Measurements from ENCODE around the gene SMIM28.

Gene SMIM28

GRCh38 chr6:138374815-138375214 lies 2.9 kb upstream of the SMIM28 start:
- no peak for DNase-seq

DNA sequence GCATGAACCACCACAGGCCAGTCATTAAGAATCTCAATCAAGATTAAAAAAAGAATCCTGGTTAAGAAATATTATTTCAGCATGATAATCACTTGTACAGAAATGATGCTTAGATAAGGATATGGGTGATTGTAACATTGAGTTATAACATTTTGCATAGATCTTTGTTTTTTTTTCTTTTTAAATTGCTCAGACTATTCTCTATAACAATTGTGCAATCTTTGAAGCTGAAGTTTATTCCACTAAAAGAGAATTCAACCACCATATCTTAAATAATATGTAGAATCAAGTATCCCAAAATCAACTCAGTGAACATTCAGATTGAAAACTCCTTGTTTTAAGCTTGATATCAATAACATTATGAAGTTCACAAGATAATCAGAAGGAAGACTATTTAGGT lies 663 bp upstream of the SMIM28 start:
- DNase-seq, result no peak

DNA sequence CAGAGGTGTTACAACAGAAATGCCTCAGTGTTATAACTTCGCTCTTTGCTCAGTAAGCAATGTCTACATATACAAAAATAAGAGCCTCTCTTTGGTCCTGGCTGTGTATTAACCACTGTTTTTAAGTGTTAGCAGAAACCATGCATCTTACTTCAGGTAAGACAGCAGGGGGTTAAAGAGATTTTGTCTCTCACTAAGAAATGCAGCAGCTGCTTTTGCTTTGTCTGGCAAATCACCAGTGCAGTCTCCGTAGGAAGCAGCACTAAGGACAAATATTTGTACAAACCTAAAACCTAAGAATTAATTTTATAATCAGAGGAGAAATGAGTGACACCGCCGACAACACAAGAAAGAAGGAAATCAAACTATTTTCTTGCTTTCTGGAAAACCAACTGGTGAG lies 758 bp downstream of the SMIM28 start:
- no peak for DNase-seq

- DNase-seq, result no peak
These were observed 5.0 kb downstream of the SMIM28 start for GRCh38 chr6:138382498-138383265.

- DNase-seq, result no peak
These were observed 6.1 kb downstream of the SMIM28 start for GRCh38 chr6:138383776-138384175.

DNA sequence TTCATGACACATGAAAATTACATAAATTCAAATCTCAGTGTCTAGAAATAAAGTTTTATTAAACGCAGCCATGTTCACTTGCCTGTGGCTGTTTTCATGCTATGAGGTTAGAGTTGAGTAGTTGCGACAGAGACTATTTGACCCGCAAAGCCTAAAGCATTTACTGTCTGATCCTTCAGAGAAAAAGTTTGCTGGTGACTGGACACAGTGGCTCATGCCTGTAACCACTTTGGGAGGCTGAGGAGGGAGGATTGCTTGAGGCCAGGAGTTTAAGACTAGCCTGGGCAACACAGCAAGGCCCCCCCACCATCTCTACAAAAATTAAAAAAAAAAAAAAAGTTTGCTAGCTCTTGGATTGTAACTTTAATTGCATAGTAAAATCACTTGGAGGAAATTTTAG lies 9.2 kb downstream of the SMIM28 start:
- no peak for DNase-seq

DNA sequence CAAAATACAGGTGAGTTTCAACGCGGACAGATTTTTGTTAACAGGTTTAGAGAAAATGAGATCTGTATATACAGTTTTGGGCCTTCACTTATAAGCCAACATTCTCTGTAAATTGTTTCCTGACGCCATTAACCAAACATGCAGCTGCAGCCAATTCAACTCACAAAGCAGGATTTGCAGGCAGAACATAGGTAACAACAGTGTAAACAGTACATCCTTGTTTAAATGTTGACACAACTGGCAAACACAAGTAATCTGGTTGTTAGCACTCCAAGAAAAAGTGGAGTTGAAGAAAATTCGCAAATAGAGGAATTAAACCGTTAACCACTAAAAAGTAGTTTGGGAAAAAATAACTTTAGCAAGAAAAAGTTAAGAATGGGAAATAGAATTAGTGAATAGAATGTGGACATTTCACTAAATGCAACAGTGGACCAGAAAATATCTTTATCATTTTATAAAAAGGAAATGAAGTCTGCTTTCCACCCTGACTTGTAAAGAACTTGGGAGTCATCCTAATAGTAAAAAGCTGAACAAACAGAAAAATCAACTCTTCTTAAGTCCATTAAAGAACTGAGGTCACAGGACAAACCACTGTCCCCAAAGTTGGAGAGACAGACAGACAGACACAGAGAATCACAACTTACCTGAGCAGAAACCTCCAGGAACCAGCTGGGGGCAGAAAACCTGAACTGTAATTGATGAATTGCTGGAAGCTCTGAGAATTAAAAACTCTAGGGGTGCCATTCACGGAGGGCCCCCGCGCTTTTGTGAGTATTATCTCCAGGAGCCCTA lies 10.1 kb downstream of the SMIM28 start:
- no peak for DNase-seq

- DNase-seq, result no peak
These were observed 11.8 kb downstream of the SMIM28 start for GRCh38 chr6:138389551-138389950.

DNA sequence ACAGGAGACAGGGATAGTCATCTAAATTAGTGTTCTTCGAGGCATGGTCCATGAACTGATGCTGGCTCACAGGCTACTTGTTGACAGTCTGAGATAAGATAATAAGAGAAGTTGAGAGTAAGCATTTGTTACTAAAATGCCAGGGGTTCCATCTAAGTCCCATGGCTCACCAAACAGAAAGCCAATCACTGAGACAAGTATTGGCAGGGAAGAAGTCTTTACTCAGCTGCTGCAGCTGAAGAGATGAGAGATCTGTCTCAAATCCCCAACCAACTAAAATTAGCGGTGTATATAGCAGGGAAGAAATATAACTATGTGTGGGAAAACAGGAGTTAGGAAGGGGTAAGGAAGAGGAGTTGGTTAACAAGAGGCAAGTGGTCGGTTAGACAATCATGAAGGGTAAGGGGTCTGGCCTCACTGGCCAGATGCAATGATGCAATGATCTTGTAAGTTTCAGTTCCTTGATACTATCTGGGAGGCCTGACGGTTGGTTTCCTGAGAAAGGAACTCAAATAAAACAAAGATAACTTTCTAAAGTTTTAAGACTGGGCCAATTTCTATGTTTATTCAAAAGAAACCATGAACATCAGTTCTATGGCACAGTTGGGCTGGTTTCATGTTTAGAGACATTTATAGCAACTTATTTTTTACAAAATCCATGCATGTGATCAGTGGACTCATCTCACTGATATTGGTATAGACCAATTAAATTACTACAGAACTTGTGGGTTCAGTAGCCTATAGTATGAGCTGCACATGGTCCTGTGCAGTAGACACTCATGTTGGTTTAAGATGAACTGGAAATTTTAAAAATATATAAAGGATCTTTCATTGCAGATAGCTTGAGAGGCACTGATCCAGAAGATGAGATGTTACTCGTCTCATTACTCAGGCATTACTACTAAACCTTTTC lies 16.4 kb downstream of the SMIM28 start:
- DNase-seq, result no peak

DNA sequence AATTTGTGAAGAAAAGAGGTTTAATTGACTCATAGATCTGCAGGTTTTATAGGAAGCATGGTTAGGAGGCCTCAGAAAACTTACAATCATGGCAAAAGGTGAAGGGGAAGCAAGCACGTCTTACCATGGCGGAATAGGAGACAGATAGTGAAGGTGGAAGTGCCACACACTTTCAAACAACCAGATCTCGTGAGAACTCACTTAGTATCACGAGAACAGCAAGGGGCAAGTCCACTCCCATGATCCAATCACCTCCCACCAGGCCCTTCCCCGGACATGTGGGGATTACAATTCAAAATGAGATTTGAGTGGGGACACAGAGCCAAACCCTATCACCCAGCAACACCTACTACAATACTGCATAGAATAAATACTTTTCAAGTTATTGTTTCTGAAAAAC lies 19.0 kb downstream of the SMIM28 start:
- no peak for DNase-seq

DNA sequence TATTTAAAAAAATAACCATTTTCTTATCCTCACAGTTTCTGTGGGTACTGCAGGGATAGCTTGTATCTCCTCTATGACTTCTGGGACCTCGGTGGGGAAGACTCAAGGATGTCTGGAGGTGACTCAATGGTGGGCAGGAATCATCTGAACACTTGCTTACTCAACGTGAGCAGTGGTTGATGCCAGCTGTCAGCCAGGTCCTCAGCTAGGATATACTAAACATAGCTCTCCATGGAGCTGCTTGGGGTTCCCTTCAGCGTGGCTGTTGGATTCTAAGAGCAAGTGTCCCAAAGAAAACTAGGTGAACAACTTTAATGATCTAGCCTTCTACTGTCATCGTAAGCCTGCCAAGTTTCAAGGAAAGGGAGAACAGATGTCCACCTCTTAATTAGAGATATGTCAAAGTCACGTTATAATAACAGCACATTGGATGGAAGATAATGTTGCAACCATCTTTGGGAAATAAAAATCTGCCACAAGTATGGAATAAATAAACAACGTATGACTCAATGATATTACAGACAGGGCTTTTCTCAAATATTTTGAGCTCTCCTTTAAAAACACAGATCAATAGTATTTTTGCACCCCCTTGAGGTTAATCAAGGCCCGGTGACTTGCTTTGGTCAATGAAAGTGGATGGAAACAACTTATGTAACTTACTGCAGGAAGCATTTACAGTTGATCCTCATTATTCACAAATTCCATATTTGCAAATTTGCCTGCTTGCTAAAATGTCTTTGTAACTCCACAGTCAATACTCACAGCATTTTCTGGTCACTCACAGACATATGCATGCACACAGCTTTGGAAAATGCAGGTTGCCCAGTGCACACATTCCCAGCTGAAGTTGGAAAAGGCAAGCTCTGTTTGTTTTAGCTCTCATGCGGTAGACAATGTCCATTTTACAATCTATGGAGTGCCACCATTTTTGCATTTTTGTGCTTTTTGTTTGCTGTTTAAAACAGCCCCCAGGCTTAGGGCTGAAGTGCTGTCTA lies 19.7 kb downstream of the SMIM28 start:
- DNase-seq, result no peak

DNA sequence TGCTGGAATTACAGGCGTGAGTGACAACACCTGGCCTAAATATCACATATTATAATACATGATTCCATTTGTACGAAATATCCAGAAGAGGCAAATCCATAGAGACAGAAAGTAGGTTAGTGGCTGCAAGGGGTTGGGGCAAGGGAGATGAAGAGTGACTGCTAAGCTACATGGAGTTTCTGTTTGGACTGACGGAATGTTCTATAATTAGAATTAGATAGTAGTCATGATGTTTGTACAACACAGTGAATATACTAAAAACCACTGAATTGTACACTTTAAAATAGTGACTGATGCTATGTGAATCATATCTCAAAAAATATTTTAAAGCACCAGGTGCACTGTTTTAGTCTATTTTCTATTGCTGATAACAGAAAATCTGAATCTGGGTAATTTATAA lies 22.6 kb downstream of the SMIM28 start:
- DNase-seq, result no peak

GRCh38 chr6:138401960-138402837 lies 24.5 kb downstream of the SMIM28 start:
- no peak for DNase-seq

GRCh38 chr6:138402838-138403187 lies 25.1 kb downstream of the SMIM28 start:
- no peak for DNase-seq

DNA sequence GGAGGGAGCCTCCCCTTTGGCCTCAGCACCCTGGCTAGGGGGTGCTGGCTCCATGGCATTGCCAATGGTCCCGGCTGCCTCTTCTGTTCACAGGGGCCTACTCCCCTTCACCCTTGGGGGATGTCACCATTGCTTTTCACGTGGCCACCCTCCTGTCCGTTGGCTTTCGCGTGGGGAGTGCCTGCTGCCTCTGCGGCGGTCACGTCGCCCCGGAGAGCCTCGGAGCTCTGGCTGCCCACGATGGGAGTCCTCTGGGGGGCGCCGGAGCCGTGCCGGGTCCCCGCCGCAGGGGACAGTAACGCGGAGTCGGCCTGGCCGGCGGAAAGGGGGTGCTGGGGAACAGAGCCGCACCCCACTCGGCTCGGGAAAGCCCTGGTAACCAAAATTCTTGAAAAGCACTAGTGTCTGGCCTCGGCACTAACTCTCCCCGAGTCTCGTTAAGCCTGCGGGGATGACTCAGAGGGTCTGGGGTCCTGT lies 25.7 kb downstream of the SMIM28 start:
- peak in 5 of 6 experiments; percentile 13 to 58 (median 44) for DNase-seq

- peak; percentile 85 to 91 (median 89) for DNase-seq
These were observed 26.3 kb downstream of the SMIM28 start, which contains the start of gene HEBP2 for GRCh38 chr6:138403801-138404665. TSS of gene HEBP2 (plus strand) at chr6:138404223. CDS start at chr6:138404496, 273 bp downstream.

DNA sequence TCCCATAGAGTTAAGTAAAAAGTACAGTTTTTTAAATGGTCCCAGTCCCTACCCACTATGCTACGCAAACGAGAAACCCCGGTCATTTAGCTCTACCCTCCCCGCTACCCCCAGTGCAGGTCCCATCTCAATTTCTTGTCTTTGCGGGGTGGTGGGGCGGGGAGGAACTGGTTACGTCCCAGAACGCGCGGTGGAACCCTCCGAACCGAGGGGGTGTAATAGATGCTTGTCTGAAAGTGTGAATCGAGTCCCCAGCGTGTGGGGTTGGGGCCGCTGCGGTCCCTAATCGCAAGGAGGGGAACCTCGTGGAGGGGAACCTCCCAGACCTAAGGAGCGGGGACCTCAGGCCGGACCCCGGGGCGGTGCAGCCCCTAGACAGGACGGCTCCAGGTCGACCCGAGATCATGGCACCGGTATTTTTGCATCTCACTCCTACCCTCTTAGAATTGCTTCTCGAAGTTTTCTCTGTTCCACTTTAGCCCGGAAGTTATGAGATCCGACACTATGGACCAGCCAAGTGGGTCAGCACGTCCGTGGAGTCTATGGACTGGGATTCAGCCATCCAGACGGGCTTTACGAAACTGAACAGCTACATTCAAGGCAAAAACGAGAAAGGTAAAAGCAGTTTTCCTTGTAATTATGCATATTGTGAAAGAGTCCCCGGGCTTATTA lies 27.1 kb downstream of the SMIM28 start:
- DNase-seq, result peak; percentile 18 to 65 (median 36)

GRCh38 chr6:138405816-138406413 lies 28.2 kb downstream of the SMIM28 start:
- DNase-seq, result no peak

DNA sequence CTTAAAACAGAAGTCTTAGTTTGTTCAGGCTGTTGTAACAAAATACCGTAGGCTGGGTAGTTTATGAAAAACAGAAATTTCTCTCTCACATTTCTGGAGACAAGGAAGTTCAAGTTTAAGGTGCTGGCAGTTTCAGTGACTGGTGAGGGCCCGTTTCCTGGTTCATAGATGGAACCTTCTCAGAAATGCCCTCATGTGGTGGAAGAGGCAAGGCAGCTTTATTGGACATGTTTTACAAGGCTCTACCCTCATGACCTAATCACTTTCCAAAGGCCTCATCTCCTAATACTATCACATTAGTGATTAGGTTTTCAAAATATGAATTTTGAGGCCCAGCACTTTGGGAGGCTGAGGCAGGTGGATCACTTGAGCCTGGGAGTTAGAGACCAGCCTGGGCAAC lies 28.7 kb downstream of the SMIM28 start:
- peak in 1 of 6 experiments; percentile 14 for DNase-seq

Data from stimulated activated naive CD4-positive, alpha-beta T cell (primary cell).